ENCODE measurements around the gene IFT122. TPM values are rescaled to one million over a fixed set of nuclear protein-coding genes. Genes with fewer than 3 reads are reported as not detected.
A peak's percentile ranks its signal among the peaks of the same experiment; 100 is the strongest.

Gene IFT122
- total and polyA plus RNA-seq, 2 experiments from 2014 or later, result 10.2 to 38.8 TPM

- no peak for TF ChIP-seq EZH2phosphoT487 (IDR thresholded peaks at IDR 0.05; ENCODE audit: unreplicated experiment)
- TF ChIP-seq CREB1 (CRISPR knock-in tag; IDR thresholded peaks at IDR 0.05; ENCODE audit: low read depth), result no peak
- TF ChIP-seq JUNB (IDR thresholded peaks at IDR 0.05; ENCODE audit: unreplicated experiment), result no peak
- TF ChIP-seq ETS1 (IDR thresholded peaks at IDR 0.05), result no peak
- TF ChIP-seq ZNF331 (CRISPR knock-in tag; IDR thresholded peaks at IDR 0.05; ENCODE audit: low read depth), result no peak
- TF ChIP-seq STAT1 (IDR thresholded peaks at IDR 0.05; ENCODE audit: unreplicated experiment), result no peak
- TF ChIP-seq ZNF114 (CRISPR knock-in tag; IDR thresholded peaks at IDR 0.05), result no peak
Observed at GRCh38 chr3:129529436-129530210, 89.6 kb downstream of the IFT122 start (continued).

GRCh38 chr3:129530251-129530791 lies 90.3 kb downstream of the IFT122 start:
- no peaks in the 10 kb centered on the region for H3K79me2 ChIP-seq (replicated peaks; ENCODE audit: insufficient read depth)
- peak; percentile 73 for ATAC-seq
- Mint-ChIP-seq H3K9me3 (no peaks in the 10 kb centered on the region), H3K27ac (peak overlapping the region; percentile 71), H3K4me1 (peaks cover 34% of the 10 kb centered on the region), H3K27me3 (ENCODE audit: insufficient read depth, low read depth, poor library complexity) (peaks cover 27% of the 10 kb centered on the region), H3K4me3 (no peak overlapping the region), H3K36me3 (ENCODE audit: low read depth) (no peaks in the 10 kb centered on the region; the same call in 2 of the 3 replicates)
- peaks cover 11% of the 10 kb centered on the region; the same call in 1 of the 2 replicates for H3K4me1 ChIP-seq (ENCODE audit: insufficient read depth)
- no peaks in the 10 kb centered on the region for H4K20me1 ChIP-seq (replicated peaks; ENCODE audit: insufficient read depth)
- no peaks in the 10 kb centered on the region for H3K27me3 ChIP-seq (ENCODE audit: insufficient read depth)
- H3K9me2 ChIP-seq (ENCODE audit: insufficient read depth), result 0 out of 2 replicates have a peak, but pooled peaks cover 6% of the 10 kb centered on the region
- H3K4me2 ChIP-seq, result peak overlapping the region; percentile 55; the same call in 1 of the 2 replicates
- no peak overlapping the region for H3K27ac ChIP-seq (ENCODE audit: low read depth)
- H3K36me3 ChIP-seq (ENCODE audit: insufficient read depth), result no peaks in the 10 kb centered on the region
- H3F3A ChIP-seq (replicated peaks; ENCODE audit: low read depth), result no peaks in the 10 kb centered on the region
- peak overlapping the region; percentile 95 for H2AFZ ChIP-seq
- H3K4me3 ChIP-seq, result no peak overlapping the region
- peak; percentile 75 for DNase-seq (ENCODE audit: low spot score)
- no peak for TF ChIP-seq EZH2 (IDR thresholded peaks at IDR 0.05; ENCODE audit: low read depth, unreplicated experiment)
- no peak for TF ChIP-seq ZNF331 (CRISPR knock-in tag; IDR thresholded peaks at IDR 0.05; ENCODE audit: low read depth)
- no peak for TF ChIP-seq CREB1 (CRISPR knock-in tag; IDR thresholded peaks at IDR 0.05; ENCODE audit: low read depth)
- no peak for TF ChIP-seq JUNB (IDR thresholded peaks at IDR 0.05; ENCODE audit: unreplicated experiment)
- no peak for TF ChIP-seq ZNF114 (CRISPR knock-in tag; IDR thresholded peaks at IDR 0.05)
- TF ChIP-seq EZH2phosphoT487 (IDR thresholded peaks at IDR 0.05; ENCODE audit: unreplicated experiment), result no peak
- TF ChIP-seq ZNF462 (CRISPR knock-in tag; IDR thresholded peaks at IDR 0.05), result no peak
- TF ChIP-seq ETS1 (IDR thresholded peaks at IDR 0.05), result no peak
- TF ChIP-seq STAT1 (IDR thresholded peaks at IDR 0.05; ENCODE audit: unreplicated experiment), result no peak
- no peak for TF ChIP-seq POLR2AphosphoS5 (IDR thresholded peaks at IDR 0.05; ENCODE audit: low read depth)
